Endodermal cell (in vitro differentiated cells): ENCODE results near the gene MPZL1. TPM values are rescaled to one million over a fixed set of nuclear protein-coding genes. Genes with fewer than 3 reads are reported as not detected.

Experiments
- DNase-seq: peaks from one replicate; pipeline ENCODE4 v3.0.0-alpha.2; 2017
- H3K27ac ChIP-seq: 2 replicates; pipeline ENCODE4 v1.5.1; 2013; ENCODE audit warnings: mild to moderate bottlenecking, low read depth, low read length, moderate library complexity
- H3K27me3 ChIP-seq: 2 replicates; pipeline ENCODE4 v1.6.1; 2013; ENCODE audit warnings: mild to moderate bottlenecking, low read length, moderate library complexity; ENCODE audit not compliant: insufficient read depth, control insufficient read depth, poor library complexity, severe bottlenecking
- H3K36me3 ChIP-seq: 2 replicates; pipeline ENCODE4 v1.7.0; 2013; ENCODE audit warnings: mild to moderate bottlenecking, low read length, moderate library complexity; ENCODE audit not compliant: control insufficient read depth, insufficient read depth
- H3K4me1 ChIP-seq: one replicate; pipeline ENCODE4 v1.7.0; 2013; ENCODE audit warnings: low read length; ENCODE audit not compliant: control insufficient read depth, insufficient read depth
- H3K4me3 ChIP-seq: 2 replicates; pipeline ENCODE4 v1.5.1; 2013; ENCODE audit warnings: mild to moderate bottlenecking, low read length, moderate library complexity
- H3K9ac ChIP-seq: 2 replicates; pipeline ENCODE4 v1.6.1; 2013; ENCODE audit warnings: mild to moderate bottlenecking, low read length, moderate library complexity; ENCODE audit not compliant: poor library complexity, severe bottlenecking; ENCODE audit errors: extremely low read depth
- H3K9me3 ChIP-seq: 2 replicates; pipeline ENCODE4 v1.6.1; 2013; ENCODE audit warnings: mild to moderate bottlenecking, low read length, moderate library complexity; ENCODE audit not compliant: control insufficient read depth
- H3K27ac Mint-ChIP-seq: 2 replicates; pipeline ENCODE4 v1.8.0; 2020; ENCODE audit warnings: mixed read lengths
- H3K27me3 Mint-ChIP-seq: 2 replicates; pipeline ENCODE4 v1.8.0; 2021; ENCODE audit warnings: mild to moderate bottlenecking, mixed read lengths; ENCODE audit not compliant: insufficient read depth
- H3K36me3 Mint-ChIP-seq: 2 replicates; pipeline ENCODE4 v1.8.0; 2020; ENCODE audit warnings: low read depth, mixed read lengths
- H3K4me1 Mint-ChIP-seq: 2 replicates; pipeline ENCODE4 v1.8.0; 2020; ENCODE audit warnings: mixed read lengths
- H3K4me3 Mint-ChIP-seq: 2 replicates; pipeline ENCODE4 v1.8.0; 2020; ENCODE audit warnings: mild to moderate bottlenecking, moderate library complexity, mixed read lengths
- H3K9me3 Mint-ChIP-seq: 2 replicates; pipeline ENCODE4 v1.8.0; 2020; ENCODE audit warnings: mild to moderate bottlenecking, mixed read lengths
- CTCF ChIP-seq: fragments of 200-600 bp; sonication (generic); conservative IDR thresholded peaks from 2 replicates; pipeline ENCODE4 v1.5.0; 2021; ENCODE audit warnings: antibody characterized with exemption, mild to moderate bottlenecking
- WGBS, 2 experiments: methylation state at CpG; one replicate each; pipeline versions ENCODE4 v1.1.5 to v1.1.7; 2013; ENCODE audit warnings: missing lambda C conversion rate in 2 of 2, mixed read lengths in 1 of 2; ENCODE audit not compliant: insufficient coverage in 1 of 2, insufficient read length in 1 of 2; 5-methylcytosine and 5-hydroxymethylcytosine counted together
- total RNA-seq, 2 donors: library from RNA; stranded (reverse); fragmentation: NEBNext Ultra II Directional in 1 of 2; extraction: Animal tissue kit (Norgen Biotek cat#: 25700) in 1 of 2; gene quantifications; 2 replicates in 1 of 2; 3 replicates in 1 of 2; pipeline ENCODE4 v1.2.1, GENCODE V29; 2021

MPZL1 gene
- total RNA-seq, 2 donors from 2014 or later: 111 to 114 TPM

- Histone ChIP-seq H3K9ac (no peak overlapping the region), H3K9me3 (no peaks in the 10 kb centered on the region), H3K4me3 (no peak overlapping the region), H3K27ac (no peak overlapping the region), H3K27me3 (no peaks in the 10 kb centered on the region), H3K36me3 (no peaks in the 10 kb centered on the region), H3K4me1 (no peaks in the 10 kb centered on the region)
- DNase-seq: no peak
- WGBS, 2 experiments: 87% methylated on average over 1 of the region's 1 CpG; no CpG with 5 or more reads in 1 of the 2 experiments
- H3K9me3 Mint-ChIP-seq: no peaks in the 10 kb centered on the region
- H3K4me1 Mint-ChIP-seq: peaks cover 20% of the 10 kb centered on the region
- no peak overlapping the region for H3K27ac Mint-ChIP-seq
- no peak overlapping the region for H3K4me3 Mint-ChIP-seq
- no peaks in the 10 kb centered on the region for H3K36me3 Mint-ChIP-seq
- peaks cover 19% of the 10 kb centered on the region for H3K27me3 Mint-ChIP-seq
- TF ChIP-seq CTCF: no peak
Observed at GRCh38 chr1:167701510-167701909, 20.3 kb upstream of the MPZL1 start.

DNA sequence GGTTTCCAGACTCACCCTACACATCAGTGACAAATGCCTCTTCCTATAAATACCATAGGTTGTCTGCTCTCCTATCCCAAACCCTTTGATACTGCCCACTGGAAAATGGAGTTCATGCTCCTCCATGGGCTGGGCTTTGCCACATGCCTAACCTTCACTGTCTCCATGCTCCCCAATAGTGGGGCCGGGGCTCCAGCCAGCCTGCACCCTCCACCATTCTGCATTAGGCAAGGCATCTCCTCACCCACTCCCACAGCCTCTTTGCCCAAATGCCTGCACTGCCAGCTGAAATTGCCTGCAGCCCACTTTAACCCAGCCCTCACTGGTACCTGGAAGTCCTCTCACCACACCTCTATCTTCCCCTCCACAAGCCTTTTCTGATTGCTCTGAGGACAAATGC, 18.2 kb upstream of the MPZL1 start:
- Histone ChIP-seq H3K27ac (no peak overlapping the region), H3K4me1 (peaks cover 3% of the 10 kb centered on the region), H3K27me3 (no peaks in the 10 kb centered on the region), H3K9ac (no peak overlapping the region), H3K9me3 (no peaks in the 10 kb centered on the region), H3K4me3 (no peak overlapping the region), H3K36me3 (no peaks in the 10 kb centered on the region)
- Mint-ChIP-seq H3K9me3 (no peaks in the 10 kb centered on the region), H3K36me3 (no peaks in the 10 kb centered on the region), H3K4me1 (peaks cover 25% of the 10 kb centered on the region), H3K27ac (no peak overlapping the region), H3K27me3 (peaks cover 19% of the 10 kb centered on the region), H3K4me3 (no peak overlapping the region)
- WGBS, 2 experiments: 98% methylated on average over 1 of the region's 1 CpG; no CpG with 5 or more reads in 1 of the 2 experiments
- no peak for DNase-seq
- TF ChIP-seq CTCF: no peak

DNA sequence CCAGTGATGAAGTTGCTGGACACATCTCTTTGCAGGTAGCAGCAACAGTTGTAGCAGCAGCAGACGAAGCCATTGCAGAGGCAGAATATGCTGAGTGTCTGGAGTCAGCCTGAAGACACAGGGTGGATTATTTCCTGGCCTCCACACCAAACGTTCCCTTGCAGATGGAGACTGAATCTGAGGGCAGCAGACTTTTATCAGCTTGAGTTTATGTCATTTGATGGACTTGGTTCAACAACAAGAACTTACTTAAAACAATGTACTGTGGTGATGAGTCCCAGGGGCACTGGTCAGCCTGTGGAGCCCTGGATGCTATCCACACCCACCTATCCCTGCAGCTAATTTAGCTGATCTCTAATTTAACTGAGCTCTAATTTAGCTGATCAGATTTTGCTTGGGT, 17.1 kb upstream of the MPZL1 start:
- peaks cover 3% of the 10 kb centered on the region for H3K4me1 ChIP-seq
- H3K27ac ChIP-seq: no peak overlapping the region
- Mint-ChIP-seq H3K36me3 (no peaks in the 10 kb centered on the region), H3K27ac (no peak overlapping the region), H3K27me3 (peaks cover 19% of the 10 kb centered on the region), H3K9me3 (no peaks in the 10 kb centered on the region), H3K4me3 (no peak overlapping the region), H3K4me1 (peaks cover 32% of the 10 kb centered on the region)
- H3K4me3 ChIP-seq: no peak overlapping the region
- H3K27me3 ChIP-seq: no peaks in the 10 kb centered on the region
- WGBS, 2 experiments: 72 to 83% methylated on average over 2 of the region's 2 CpGs
- no peak overlapping the region for H3K9ac ChIP-seq
- TF ChIP-seq CTCF: no peak
- H3K9me3 ChIP-seq: no peaks in the 10 kb centered on the region
- H3K36me3 ChIP-seq: no peaks in the 10 kb centered on the region
- no peak for DNase-seq
